Endodermal cell (in vitro differentiated cells): ENCODE measurements around the gene CLCN1. TPM values are rescaled to one million over a fixed set of nuclear protein-coding genes. Genes with fewer than 3 reads are reported as not detected.

Experiments
- DNase-seq: peaks from one replicate; pipeline ENCODE4 v3.0.0-alpha.2; 2017
- H3K27ac ChIP-seq: 2 replicates; pipeline ENCODE4 v1.5.1; 2013; ENCODE audit warnings: mild to moderate bottlenecking, low read depth, low read length, moderate library complexity
- H3K27me3 ChIP-seq: 2 replicates; pipeline ENCODE4 v1.6.1; 2013; ENCODE audit warnings: mild to moderate bottlenecking, low read length, moderate library complexity; ENCODE audit not compliant: insufficient read depth, control insufficient read depth, poor library complexity, severe bottlenecking
- H3K36me3 ChIP-seq: 2 replicates; pipeline ENCODE4 v1.7.0; 2013; ENCODE audit warnings: mild to moderate bottlenecking, low read length, moderate library complexity; ENCODE audit not compliant: control insufficient read depth, insufficient read depth
- H3K4me1 ChIP-seq: one replicate; pipeline ENCODE4 v1.7.0; 2013; ENCODE audit warnings: low read length; ENCODE audit not compliant: control insufficient read depth, insufficient read depth
- H3K4me3 ChIP-seq: 2 replicates; pipeline ENCODE4 v1.5.1; 2013; ENCODE audit warnings: mild to moderate bottlenecking, low read length, moderate library complexity
- H3K9ac ChIP-seq: 2 replicates; pipeline ENCODE4 v1.6.1; 2013; ENCODE audit warnings: mild to moderate bottlenecking, low read length, moderate library complexity; ENCODE audit not compliant: poor library complexity, severe bottlenecking; ENCODE audit errors: extremely low read depth
- H3K9me3 ChIP-seq: 2 replicates; pipeline ENCODE4 v1.6.1; 2013; ENCODE audit warnings: mild to moderate bottlenecking, low read length, moderate library complexity; ENCODE audit not compliant: control insufficient read depth
- H3K27ac Mint-ChIP-seq: 2 replicates; pipeline ENCODE4 v1.8.0; 2020; ENCODE audit warnings: mixed read lengths
- H3K27me3 Mint-ChIP-seq: 2 replicates; pipeline ENCODE4 v1.8.0; 2021; ENCODE audit warnings: mild to moderate bottlenecking, mixed read lengths; ENCODE audit not compliant: insufficient read depth
- H3K36me3 Mint-ChIP-seq: 2 replicates; pipeline ENCODE4 v1.8.0; 2020; ENCODE audit warnings: low read depth, mixed read lengths
- H3K4me1 Mint-ChIP-seq: 2 replicates; pipeline ENCODE4 v1.8.0; 2020; ENCODE audit warnings: mixed read lengths
- H3K4me3 Mint-ChIP-seq: 2 replicates; pipeline ENCODE4 v1.8.0; 2020; ENCODE audit warnings: mild to moderate bottlenecking, moderate library complexity, mixed read lengths
- H3K9me3 Mint-ChIP-seq: 2 replicates; pipeline ENCODE4 v1.8.0; 2020; ENCODE audit warnings: mild to moderate bottlenecking, mixed read lengths
- WGBS, 2 experiments: methylation state at CpG; one replicate each; pipeline versions ENCODE4 v1.1.5 to v1.1.7; 2013; ENCODE audit warnings: missing lambda C conversion rate in 2 of 2, mixed read lengths in 1 of 2; ENCODE audit not compliant: insufficient coverage in 1 of 2, insufficient read length in 1 of 2; 5-methylcytosine and 5-hydroxymethylcytosine counted together
- total RNA-seq, 2 donors: library from RNA; stranded (reverse); fragmentation: NEBNext Ultra II Directional in 1 of 2; extraction: Animal tissue kit (Norgen Biotek cat#: 25700) in 1 of 2; gene quantifications; 2 replicates in 1 of 2; 3 replicates in 1 of 2; pipeline ENCODE4 v1.2.1, GENCODE V29; 2021
- TF ChIP-seq, protein P1 (sequence below): fragments of 200-600 bp; sonication (generic); conservative IDR thresholded peaks from 2 replicates; pipeline ENCODE4 v1.5.0; 2021; ENCODE audit warnings: antibody characterized with exemption, mild to moderate bottlenecking

The CLCN1 gene
- total RNA-seq, 2 donors from 2014 or later, result 0.53 TPM; not detected in 1

DNA sequence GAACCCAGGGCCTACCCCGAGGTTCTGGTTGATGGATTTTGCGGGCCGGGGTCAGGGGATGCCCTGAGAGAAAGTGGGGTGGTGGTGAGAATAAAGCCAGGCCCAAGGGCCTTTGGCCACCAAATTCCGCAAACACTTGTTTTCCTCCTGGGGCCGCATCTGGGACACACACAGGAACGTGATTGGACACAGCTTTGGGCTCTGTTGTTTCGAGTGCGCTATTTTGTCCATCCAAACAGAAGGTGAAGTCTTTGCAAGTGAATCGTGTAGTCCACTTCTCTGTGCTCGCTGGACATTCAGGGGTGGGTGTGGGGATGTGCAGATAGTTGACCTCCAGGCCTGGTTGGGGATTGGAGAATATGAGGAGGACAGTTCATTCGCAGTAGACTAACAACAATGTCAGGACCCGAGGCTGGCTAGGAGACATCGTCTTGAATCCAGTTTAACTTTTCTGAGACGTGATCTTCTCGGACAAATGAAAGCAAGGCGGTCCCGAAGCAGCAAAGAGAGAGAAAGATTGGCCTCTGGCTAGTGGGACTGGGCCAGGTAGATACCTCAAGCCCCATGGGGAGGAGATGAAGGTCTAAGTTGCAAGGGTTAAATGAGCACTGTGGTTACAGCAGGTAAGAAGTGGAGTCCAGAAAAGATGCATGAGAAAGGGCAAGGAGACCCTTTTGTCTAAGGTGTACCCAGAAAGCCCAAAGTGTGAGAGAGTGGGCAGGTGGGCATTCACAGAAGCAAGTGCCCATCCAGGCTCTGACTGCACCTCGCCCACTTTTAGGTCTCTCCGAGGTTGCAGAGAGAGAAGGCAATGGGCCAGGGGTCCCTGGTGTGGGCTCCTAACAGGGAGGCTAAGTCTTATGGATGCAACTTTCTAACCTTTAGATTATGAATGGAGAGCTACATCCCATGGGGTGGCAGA, 47.4 kb downstream of the CLCN1 start:
- TF ChIP-seq, protein P1, sequence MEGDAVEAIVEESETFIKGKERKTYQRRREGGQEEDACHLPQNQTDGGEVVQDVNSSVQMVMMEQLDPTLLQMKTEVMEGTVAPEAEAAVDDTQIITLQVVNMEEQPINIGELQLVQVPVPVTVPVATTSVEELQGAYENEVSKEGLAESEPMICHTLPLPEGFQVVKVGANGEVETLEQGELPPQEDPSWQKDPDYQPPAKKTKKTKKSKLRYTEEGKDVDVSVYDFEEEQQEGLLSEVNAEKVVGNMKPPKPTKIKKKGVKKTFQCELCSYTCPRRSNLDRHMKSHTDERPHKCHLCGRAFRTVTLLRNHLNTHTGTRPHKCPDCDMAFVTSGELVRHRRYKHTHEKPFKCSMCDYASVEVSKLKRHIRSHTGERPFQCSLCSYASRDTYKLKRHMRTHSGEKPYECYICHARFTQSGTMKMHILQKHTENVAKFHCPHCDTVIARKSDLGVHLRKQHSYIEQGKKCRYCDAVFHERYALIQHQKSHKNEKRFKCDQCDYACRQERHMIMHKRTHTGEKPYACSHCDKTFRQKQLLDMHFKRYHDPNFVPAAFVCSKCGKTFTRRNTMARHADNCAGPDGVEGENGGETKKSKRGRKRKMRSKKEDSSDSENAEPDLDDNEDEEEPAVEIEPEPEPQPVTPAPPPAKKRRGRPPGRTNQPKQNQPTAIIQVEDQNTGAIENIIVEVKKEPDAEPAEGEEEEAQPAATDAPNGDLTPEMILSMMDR, result no peak
- Histone ChIP-seq H3K9me3 (no peaks in the 10 kb centered on the region), H3K9ac (no peak overlapping the region), H3K4me1 (no peaks in the 10 kb centered on the region), H3K27me3 (peaks cover 56% of the 10 kb centered on the region), H3K4me3 (no peak overlapping the region), H3K27ac (no peak overlapping the region), H3K36me3 (no peaks in the 10 kb centered on the region)
- H3K27me3 Mint-ChIP-seq, result peaks cover 79% of the 10 kb centered on the region
- no peaks in the 10 kb centered on the region for H3K36me3 Mint-ChIP-seq
- peaks cover 5% of the 10 kb centered on the region for H3K4me1 Mint-ChIP-seq
- no peaks in the 10 kb centered on the region for H3K9me3 Mint-ChIP-seq
- peak overlapping the region; percentile 58 for H3K4me3 Mint-ChIP-seq
- no peak overlapping the region for H3K27ac Mint-ChIP-seq
- 56 to 66% methylated on average over 12 to 19 of the region's 19 CpGs for WGBS, 2 experiments
- peak; percentile 43 for DNase-seq

DNA sequence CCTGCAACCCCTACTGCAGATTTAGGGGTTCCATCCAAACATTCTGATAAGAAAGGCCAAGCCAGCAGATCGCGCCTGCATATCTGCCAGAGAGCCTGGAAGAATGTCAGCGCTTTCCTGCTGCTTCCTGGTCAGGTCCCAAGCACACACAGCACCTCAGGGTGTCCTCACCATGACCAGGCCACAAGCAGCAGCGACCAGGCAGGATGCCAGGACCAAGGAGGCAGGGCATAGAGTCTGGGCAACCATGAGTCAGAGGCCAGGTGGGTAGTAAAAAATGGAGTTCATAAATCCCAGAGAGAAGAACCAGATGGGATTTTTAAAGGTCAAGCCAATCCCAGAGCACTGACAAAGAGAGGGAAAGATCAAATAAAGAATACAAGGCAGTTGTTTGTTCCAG, 52.1 kb downstream of the CLCN1 start:
- H3K9me3 ChIP-seq, result no peaks in the 10 kb centered on the region
- peaks cover 18% of the 10 kb centered on the region for H3K4me1 Mint-ChIP-seq
- DNase-seq, result no peak
- WGBS, 2 experiments, result 93 to 96% methylated on average over 3 to 4 of the region's 4 CpGs
- no peak overlapping the region for H3K4me3 Mint-ChIP-seq
- H3K9ac ChIP-seq, result no peak overlapping the region
- no peak overlapping the region for H3K27ac ChIP-seq
- H3K36me3 Mint-ChIP-seq, result no peaks in the 10 kb centered on the region
- no peak overlapping the region for H3K4me3 ChIP-seq
- H3K4me1 ChIP-seq, result peaks cover 3% of the 10 kb centered on the region
- peaks cover 42% of the 10 kb centered on the region for H3K27me3 Mint-ChIP-seq
- H3K36me3 ChIP-seq, result no peaks in the 10 kb centered on the region
- H3K27me3 ChIP-seq, result peaks cover 21% of the 10 kb centered on the region
- H3K27ac Mint-ChIP-seq, result no peak overlapping the region
- H3K9me3 Mint-ChIP-seq, result no peaks in the 10 kb centered on the region
- TF ChIP-seq, protein P1, result no peak

DNA sequence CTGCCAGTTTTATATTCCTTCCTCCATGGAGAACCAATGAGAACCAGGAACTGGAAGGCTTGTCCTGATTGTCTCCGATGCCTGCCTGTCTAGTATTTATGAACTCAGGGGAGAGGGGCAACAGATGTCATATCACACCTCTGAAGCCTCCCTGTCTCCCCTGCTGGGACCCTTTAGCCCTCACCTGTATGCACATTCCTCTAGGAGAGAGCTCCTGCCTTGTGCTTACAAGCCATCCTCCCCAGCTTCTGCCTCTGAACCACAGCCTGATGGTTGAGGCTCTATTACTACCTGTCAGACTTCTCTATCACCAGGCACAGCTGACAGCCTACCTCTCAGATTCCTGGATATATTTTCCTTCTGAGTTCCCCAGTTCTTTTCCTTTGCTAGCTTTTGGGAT, 52.5 kb downstream of the CLCN1 start:
- H3K27me3 Mint-ChIP-seq, result peaks cover 38% of the 10 kb centered on the region
- H3K36me3 Mint-ChIP-seq, result no peaks in the 10 kb centered on the region
- H3K27ac Mint-ChIP-seq, result no peak overlapping the region

More for the DNA sequence above, 52.5 kb downstream of the CLCN1 start:
- Mint-ChIP-seq H3K4me1 (peaks cover 18% of the 10 kb centered on the region), H3K9me3 (no peaks in the 10 kb centered on the region), H3K4me3 (no peak overlapping the region)
- DNase-seq, result peak; percentile 77
- Histone ChIP-seq H3K27ac (no peak overlapping the region), H3K9ac (no peak overlapping the region), H3K9me3 (no peaks in the 10 kb centered on the region), H3K36me3 (no peaks in the 10 kb centered on the region), H3K4me3 (no peak overlapping the region), H3K27me3 (peaks cover 17% of the 10 kb centered on the region), H3K4me1 (peaks cover 3% of the 10 kb centered on the region)
- WGBS, 2 experiments, result 95 to 100% methylated on average over 1 of the region's 1 CpG
- TF ChIP-seq, protein P1, result no peak
